ENCODE results near the gene STK24.

DNA sequence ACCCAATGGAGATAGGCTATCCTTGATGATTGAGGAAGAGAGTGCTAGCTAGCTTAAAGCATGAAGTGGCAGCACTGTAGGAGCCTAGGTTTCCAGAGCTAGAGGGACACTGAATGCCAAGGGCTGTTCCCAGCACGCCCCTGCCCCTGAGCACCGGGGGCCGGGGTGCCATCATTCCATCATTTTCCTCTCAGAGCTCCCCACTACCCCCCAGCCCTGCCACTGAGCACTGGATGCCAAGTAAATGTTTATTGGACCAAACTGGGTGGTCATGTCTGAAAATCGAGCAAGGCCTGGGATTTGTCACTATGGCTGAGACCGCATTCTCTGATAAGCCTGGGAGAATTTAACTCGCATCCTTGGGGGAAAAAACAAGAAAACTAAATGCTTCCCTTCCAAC is 142.8 kb downstream of the STK24 start:
- TF ChIP-seq, protein P1, sequence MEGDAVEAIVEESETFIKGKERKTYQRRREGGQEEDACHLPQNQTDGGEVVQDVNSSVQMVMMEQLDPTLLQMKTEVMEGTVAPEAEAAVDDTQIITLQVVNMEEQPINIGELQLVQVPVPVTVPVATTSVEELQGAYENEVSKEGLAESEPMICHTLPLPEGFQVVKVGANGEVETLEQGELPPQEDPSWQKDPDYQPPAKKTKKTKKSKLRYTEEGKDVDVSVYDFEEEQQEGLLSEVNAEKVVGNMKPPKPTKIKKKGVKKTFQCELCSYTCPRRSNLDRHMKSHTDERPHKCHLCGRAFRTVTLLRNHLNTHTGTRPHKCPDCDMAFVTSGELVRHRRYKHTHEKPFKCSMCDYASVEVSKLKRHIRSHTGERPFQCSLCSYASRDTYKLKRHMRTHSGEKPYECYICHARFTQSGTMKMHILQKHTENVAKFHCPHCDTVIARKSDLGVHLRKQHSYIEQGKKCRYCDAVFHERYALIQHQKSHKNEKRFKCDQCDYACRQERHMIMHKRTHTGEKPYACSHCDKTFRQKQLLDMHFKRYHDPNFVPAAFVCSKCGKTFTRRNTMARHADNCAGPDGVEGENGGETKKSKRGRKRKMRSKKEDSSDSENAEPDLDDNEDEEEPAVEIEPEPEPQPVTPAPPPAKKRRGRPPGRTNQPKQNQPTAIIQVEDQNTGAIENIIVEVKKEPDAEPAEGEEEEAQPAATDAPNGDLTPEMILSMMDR (IDR thresholded peaks at IDR 0.05; ENCODE audit: low read depth, low read length) = no peak
- no peak for TF ChIP-seq EZH2phosphoT487 (IDR thresholded peaks at IDR 0.05; ENCODE audit: low read depth)

Measured in OCI-LY3 (cell line).